ENCODE data around the gene PPP1R18.

PPP1R18 gene

DNA sequence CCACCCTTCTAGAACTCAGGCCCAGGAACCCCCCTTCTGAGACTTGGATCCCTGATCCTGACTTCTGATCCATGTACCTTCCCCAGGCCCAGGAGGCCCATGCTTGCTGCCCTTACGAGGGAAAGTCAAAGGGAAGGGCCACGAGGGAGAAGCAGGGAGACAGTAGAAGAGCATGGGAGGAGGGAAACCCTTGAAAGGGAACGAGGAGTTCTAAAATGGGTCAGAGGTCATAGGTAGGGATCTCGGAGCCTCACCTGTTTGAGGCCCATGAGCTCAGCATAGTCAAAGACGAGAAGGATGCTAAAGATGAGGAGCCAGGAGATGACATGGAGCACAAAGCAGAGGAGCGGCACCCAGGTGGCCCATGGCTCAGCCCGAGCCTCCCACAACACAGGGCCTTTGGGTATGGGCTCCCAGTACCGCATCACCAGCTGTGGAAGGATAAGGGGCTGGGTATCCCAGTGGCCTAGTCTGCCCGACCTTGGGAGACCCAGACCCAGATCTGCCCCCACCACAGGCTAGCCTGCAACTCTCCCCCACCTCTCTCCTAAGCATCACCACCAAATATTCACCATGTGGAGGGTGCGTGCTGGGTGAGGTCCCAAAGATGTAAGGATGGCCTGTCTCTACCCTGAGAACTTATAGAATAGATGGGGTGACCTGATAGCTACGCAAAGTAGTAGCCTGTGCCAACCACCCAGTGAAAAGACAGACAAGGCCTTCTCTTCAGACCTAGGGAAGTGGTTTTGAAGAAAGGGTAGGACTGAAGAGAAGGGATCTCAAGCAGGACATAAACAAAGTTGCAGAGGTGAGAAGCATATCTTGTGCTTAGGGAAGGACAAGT lies 2.8 kb upstream of the PPP1R18 start:
- DNase-seq (ENCODE audit: low read depth): no peak

DNA sequence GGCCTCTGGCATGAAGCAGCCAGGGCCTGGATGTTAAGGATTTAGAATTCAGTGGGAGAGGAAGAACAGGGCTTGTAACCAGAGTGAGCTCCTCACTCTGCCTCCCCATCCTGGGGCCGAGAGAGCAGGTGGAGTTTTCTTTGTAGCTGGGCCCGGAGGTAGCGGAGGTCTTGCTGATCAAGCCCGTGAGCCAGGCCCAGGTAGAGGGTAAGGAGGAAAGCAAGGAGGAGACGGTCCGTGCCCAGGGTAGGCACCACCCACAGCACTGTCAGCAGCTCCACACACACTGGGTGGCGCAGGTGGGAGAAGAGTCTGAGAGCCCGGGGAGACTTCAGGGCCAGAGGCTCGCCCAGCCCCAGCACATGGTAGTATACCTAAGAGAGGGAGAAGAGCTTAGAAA lies 2.1 kb upstream of the PPP1R18 start:
- DNase-seq (ENCODE audit: low read depth): no peak

DNA sequence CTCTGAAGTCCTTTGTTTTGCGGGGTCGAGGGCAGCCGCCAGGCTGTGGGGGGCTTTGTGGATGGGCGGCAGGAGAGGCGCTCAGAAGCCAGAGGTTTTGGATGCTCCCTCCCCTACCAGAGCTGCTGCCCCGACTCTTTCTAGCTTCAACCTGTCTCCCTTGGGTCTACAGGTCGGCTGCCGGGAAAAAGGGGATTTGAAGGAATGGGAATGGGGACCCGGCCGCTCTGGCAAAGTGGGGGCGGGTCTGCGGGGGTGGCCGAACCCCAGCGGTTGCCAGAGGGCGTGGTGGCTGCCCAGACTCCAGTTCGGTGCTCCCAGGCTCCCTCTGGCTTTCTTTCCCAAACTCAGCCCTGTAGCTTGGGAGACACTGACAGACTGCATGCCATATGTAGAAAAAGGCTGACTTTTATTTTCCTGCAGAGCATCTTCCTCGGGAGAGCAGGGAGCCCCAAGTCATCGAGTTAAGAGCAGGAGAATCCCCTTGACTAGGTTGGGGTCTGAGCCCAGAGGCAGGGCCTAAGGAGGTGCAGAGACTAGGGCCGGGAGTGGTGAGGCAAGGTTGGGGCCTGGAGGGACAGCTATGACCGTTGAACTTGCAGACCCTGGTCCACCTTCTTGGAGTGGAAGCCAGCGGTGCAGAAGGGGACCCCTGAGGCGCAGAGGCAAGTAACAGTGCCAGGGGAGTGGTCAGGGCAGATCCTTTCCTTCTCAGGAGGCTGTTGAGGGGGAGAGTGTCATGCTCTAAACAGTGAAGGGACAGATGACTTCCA lies 1.4 kb upstream of the PPP1R18 start:
- DNase-seq (ENCODE audit: low read depth): no peak

DNA sequence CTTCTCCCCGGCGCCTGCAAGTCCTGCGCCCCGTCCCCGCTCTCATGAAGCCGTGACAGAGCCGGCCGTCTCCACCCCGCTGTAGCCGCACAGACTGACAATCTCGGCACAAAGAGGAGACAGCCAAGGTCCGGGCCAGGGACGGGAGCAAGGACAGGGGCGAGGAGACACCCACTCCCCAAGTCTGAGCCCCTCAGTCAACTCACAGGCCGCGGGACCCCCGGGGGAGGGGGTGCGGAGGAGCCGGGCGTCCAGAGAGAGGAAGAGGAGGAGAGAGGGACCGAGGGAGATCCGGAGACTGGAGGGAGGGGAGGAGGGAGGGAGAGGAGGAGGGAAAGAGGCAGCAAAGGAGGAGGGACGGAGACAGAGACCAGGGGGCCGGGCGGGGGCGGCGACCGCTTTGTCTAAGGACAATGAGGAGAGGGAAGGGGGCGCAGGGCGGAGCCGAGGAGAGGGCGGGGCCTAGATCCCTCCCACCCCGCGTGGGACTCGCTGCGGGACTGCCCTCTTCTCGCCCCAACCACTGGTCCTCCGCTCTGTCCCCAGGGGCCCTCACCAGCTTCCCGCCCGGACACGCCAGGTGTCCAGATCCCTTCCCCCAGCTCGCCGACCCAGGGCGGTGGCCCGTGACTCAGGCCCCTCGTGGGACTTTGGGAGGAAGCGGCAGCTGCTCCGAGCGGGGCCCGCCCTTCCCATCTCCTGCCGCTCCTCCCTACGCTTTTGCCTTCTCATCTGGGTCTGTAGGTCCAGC lies 638 bp upstream of the PPP1R18 start:
- peak; percentile 89 for DNase-seq (ENCODE audit: low read depth)

DNA sequence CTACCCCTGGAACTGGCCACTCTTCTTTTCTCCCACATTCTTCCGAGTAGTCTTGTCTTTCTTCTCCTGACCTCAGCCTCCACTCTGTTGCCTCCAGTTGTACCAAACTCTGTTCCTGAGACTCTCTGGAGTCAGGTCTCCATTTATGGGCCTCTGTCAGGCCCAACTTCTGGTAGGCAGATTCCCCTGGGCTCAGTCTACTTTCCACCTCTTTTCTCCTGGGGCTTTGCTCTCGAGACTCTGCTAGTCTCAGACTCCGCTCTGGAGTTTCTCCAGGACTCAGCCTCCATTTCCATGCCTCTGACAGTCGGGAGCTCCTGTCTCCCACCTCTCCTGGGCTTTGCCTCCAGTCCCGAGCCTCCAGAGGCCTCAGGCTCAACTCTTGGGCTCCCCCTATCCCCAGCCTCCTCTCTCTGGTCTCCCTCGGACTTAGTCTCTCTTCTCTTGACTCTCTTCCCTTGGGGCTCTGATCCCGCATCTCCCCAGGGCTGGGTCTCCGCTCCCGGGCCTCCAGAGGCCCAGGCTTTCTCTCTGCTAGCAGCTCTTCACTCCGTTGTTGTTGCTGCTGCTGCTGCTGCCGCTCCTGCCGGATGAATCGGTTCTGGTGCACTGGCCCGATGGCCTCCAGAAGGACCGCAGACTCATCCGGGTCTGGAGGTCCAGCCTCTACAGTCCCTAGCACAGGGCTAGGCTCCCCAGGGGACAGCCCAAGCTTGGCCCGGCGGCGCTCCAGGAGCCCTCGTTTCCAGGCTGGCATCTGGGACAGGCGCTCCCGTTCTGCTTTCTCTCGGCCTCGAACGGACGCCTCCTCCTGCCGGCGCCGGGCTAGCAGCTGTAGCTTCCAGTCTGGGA lies 1.1 kb downstream of the PPP1R18 start:
- no peak for DNase-seq (ENCODE audit: low read depth)

DNA sequence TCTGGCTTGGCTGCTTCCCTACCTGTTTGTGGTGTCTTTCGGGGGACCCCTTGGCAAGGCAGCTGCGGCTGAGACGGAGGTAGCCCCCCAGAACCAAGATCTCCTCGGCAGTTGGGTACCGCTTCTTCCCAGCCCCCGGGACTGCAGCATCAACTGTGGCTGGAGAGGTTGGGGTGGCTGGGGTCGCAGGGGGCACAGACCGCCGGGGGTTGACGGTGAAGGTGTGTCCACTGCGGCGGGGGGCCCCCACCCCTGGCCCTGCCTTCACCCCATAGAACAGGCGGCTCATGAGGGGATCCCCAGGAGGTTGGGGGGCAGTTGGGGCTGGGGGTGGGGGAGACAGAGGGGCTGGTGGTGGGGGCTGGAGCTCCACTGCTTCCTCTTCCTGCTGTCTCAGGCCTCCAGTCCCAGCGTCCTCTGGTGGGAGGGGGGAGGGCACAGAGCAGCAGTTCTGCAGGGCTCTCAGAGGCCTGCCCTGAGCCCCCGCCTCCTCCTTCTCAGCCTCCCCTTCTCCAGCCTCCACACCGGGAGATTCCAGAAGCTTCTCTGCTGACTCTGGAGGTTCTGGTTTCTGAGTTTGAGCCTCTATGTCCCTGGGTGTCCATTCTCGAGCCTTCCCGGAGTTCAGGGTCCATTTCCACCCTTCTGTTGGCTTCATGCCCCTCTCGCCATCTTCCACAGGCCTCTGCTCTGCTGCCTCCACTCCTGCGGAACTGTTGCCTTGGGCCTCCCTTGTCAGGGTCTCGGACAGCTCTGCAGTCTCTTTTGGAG lies 1.9 kb downstream of the PPP1R18 start:
- no peak for DNase-seq (ENCODE audit: low read depth)

DNA sequence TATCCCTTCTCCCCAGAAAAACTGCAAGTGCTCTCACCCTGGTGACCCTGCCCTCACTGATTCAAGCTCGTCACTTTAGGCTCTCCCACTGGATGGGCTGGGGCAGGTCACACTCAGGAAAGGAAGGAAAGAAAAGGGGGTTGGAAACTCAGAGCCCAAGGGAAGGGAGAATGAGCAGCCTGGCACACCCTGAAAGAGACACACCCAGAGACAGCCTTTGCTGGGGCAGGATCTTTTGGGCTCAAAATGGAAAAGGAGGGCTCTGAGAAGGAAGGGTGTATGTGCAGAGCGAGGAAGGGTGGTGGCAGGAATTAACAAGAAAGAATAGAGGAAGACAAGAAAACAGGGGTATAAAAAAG lies 2.5 kb downstream of the PPP1R18 start:
- DNase-seq (ENCODE audit: low read depth): no peak

DNA sequence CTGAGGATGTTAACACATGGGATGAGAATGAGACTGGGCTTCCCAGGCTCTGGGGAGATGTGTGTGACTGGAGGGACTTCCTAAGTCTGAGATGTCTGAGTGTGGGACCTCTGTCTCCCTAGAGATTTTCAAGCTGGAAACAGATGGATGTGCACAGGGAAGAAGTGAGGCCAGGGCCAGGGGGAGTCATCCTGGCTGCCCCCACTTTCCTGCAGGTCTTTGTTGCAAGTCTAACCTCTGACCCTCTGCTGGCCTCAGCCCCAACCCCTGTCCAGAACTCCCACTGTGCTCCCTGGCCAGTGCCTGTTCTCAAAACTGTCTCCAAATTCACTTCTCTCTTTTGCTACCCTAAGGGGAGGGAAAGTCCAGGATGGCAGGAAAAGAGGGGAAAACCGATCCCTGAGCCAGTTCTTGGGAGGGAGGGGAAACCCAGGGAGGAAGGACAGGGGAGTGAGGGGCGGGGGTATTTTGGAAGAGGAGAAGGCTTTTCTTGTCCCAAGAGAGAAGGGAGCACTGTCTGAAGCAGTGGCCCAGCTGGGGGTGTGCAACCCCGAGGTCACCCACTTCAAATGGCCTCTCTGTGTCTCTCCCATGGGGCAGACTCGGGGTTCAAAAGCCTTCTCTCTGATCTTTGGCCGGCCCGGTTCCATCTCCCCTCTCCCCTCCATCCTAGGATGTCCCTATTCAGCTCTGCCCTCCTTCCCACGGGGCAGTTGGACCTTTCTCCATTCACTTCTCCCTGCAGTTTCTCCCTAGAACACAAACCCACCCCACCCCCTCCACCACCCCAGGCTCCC lies 3.1 kb downstream of the PPP1R18 start:
- no peak for DNase-seq (ENCODE audit: low read depth)

DNA sequence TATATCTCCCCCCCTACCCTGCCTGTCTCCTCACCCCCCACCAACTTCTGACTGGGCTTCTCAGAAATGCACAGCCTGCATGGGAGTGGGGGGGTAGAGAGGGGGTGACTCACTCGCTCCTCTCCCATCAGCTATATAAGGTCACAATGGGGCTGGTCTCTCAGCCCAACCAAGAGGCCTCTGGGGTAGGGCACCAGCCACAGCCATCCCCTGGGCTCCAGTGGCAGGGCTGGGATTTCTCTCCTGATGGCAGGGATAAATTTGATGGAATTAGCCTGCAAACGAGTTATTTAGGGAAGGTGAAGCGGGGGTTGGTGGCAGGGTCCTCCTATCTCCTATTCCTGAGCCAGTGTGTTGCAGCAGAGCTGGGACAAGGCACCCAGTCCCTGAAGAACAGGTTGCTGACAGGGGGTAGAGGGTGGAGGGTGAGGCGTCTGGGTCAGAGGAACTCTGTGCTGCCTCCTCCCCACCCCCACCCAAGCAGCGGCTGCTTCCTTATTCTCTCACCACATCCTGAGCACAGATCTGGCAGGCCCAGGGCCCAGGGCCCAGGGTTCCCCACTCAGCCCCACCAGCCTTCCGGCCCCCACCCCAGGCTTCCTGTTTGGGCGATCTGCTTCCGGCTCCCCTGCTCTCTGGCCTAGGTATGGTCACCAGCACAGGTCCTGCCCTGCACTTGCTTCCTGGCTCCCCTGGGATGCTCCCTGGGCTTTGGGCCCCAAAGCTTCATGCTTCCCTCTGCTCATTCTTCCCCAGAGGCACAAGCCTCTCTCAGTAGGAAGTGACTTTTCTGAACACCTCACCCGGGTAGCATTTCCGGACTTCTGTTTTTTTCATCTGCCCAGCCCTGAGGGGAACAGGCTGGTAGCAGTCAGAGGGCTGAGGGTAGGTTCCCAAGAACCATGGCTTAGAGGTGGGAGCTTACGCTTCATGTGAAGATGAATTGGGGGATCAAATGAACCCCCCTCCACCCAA lies 4.0 kb downstream of the PPP1R18 start:
- peak; percentile 76 for DNase-seq (ENCODE audit: low read depth)

DNA sequence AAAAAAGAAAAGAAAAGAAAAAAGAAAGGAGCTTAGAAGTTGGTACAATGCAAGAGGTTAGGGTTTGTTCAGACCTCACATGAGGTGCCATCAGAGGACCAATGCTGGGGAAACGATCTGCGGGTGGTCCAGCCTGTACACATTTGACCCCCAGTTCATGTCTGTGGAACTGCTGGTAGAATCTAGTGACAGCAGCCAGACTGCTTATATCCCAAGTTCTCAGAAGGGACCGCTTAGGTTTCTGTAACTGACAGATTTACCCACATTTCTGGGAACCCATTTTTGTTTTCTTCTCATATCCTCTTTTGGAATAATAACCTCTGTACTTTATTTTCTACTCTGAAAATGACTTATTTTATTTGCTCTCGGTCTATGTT lies 4.7 kb downstream of the PPP1R18 start:
- no peak for DNase-seq (ENCODE audit: low read depth)

DNA sequence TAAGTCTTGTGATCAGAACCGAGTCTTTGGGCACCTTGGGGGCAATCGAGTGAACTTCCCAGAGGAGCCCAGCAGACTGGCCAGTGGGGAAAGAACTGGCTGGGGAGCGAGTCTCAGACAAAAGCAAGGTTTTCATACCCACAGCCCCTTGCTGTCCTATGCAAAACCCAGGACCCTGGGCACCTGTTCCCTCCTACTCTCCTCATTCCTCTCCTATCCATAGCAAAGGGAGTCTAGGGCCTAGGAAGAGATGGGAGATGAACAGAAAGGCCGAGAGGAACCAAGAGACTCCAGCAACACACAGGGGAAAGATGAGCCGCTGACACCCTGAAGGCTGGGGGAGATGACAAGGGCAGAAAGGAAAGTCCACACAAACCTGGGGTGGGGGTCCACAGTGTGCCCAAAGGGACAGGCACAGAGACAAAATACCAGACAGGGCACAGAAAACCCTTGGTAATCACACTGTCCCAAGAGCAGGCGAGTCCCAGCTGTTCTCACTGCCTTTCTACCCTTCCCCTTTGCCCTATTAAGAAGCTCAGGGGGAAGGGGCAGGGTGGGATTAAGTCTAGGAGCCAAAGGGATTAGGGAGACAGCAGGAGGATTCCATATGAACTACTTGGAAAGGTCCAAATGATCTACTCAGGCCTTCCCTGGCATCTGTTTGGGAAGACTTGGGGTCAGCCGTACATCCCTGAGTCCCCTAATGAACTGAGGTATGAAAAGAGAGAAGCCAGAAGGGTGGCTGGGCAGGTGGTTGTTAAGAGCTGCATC lies 6.5 kb downstream of the PPP1R18 start:
- no peak for DNase-seq (ENCODE audit: low read depth)

DNA sequence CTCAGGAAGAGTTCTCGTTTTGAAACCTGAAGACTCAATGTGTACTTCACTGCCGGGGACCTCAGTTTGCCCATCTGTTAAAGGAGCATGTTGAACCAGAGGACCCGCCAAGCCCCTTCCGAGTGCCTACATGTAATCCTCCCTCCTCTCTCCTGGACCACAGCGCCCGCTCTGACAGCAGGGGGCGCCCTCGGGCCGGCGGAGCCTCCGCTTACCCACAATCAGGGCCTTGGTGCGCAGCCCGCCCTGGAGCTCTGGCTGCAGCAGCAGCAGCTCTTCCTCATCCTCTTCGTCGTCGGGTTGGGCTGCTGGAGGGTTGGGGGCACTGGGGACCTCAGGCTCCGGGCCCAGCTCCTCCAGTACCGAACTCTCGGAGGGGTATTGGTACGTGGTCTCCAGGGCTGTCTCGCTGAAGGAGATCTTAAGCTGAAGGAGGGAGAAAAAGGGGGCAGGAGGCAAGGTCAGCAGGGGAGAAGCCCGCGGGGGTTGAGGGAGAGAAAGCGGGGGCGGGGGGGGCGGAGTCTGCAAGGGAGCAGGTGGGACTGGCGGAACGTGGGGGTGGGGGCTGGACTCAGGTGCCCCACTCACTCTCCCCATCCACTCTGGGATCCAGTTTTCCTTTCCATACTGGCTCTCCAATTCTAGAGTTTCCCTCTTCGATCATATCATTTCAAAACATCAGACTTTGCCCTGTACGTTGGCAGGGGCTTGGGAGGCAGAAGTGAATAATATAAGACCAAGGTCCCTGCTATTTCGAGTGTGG lies 7.3 kb downstream of the PPP1R18 start:
- no peak for DNase-seq (ENCODE audit: low read depth)

DNA sequence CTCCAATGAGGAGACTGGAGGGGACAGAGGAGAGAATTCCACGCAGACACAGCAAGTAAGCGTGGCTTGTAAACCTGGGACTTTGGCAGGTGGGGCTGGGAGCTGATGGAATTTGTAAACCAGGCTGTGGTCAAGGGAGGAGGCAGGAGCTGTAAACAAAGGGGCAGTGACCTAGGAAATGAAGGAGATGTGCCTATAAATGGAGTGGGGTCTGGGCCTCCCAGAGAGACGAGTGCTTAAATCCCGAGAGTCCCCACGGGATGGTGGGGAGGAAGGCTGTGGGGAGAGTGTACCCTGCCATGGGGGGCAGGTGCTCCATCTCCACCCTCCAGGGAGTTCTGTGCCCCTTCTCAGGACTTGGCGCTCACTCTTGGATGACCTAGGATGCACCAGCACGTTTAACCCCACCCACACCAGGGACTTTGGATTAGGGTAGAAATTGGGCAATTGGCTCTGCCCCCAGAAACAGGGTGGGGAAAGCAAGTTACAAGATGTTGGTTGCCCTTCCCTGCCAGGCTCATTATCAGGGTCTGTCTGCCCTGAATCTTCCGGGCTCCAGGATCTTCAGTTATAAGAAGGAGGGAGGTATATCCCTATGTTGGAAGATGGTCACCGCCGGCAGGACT lies 9.7 kb downstream of the PPP1R18 start:
- no peak for DNase-seq (ENCODE audit: low read depth)

DNA sequence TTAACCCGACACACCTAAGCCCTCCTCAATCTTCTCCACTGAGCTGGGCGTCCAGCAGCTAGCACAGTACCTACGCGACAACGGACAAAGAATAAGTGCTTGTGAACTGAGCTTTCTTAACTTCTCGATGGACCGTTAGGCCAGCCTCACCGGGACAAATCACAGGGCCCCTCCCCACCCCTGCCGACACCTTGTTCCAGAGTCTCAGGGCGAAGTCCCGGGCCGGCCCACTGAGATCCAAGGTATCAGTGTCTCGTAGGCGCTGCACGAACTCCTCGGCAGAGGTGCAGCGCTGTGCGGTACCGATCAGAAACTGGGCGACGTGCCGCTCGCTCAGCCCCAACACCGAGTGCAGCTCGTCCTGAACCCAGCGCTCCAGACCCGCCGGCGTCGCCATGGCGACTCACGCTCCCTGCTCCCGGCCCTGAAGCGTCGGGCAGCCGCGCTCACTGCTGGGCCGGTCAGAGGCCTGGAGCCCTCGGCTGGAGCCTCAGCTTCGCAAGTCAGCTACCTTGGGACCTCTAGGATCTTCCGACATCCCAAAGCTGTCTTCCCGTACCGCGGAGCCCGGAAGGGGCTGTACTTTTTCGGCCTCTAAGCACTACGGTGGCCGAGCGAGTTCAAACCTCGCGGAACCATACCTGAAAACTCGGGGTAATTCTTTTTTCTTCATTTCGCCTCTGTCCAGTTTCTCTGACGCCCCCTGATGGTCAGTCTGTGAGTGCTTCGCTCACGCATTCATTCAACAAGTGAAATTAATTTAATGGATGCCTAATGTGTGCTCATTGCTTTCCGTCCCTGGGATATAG lies 13.8 kb downstream of the PPP1R18 start, which contains the start of gene DHX16:
DHX16 (minus strand) TSS at position 562 of the 809 bp plus-strand sequence; CDS start at position 397, 165 bp downstream.
- DNase-seq (ENCODE audit: low read depth): peak; percentile 93

DNA sequence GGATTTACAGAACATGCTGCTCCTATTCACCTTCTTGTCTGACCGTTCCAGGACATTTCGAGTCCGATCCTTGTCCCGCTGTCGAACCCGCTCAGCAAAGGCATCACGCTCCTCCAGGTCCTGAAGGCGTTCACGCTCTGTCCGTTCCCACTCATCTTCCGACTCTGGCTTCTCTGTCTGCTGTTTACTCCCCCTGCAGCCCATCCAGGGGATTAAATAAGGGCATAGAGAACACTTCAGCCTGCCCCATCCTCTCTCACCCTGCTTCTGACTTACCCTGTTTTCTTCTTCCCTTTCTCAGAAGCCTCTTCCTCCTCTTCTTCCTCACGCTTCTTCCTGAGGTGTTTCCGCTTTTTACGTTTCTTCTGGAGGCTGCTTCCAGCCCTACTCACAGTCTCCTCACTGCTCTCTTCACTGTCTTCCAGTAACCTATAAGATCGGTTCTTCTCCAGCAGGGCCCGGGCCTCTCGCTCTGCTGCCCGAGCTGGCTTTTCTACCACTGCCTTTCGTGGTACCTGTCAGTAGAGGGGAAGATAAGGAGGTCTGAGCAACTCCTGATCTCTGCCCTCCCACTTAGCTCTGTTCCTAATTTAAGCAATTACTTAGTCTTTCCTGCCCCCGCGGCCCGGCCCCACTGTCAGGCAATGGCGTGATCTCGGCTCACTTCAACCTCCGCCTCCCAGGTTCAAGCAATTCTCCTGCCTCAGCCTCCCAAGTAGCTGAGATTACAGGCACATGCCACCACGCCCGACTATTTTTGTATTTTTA lies 15.5 kb downstream of the PPP1R18 start:
- DNase-seq (ENCODE audit: low read depth): no peak
